H1 (cell line): ENCODE data around the gene AGAP1. TPM values are rescaled to one million over a fixed set of nuclear protein-coding genes. Genes with fewer than 3 reads are reported as not detected.

Experiments
- CTCF ChIA-PET: fragments of 300-600 bp; sonication (Branson Sonifier 250); formaldehyde crosslinking; loops from one replicate; lab custom pipeline; 2021; ENCODE audit not compliant: partially characterized antibody; lab: Charles Lee
- POLR2A ChIA-PET: fragments of 300-600 bp; sonication (Branson Sonifier 250); formaldehyde crosslinking; loops from one replicate; lab custom pipeline; 2021; ENCODE audit warnings: inconsistent platforms; ENCODE audit not compliant: partially characterized antibody; lab: Charles Lee
- DNase-seq, 2 experiments: peaks; one replicate each; pipeline versions ENCODE4 v3.0.0 to v3.0.0-alpha.2; 2010 to 2022; ENCODE audit warnings: low spot score in 2 of 2, low read depth in 1 of 2, mixed read lengths in 1 of 2
- FAIRE-seq: peaks from 2 replicates; lab custom pipeline; 2011; peaks lifted over from hg19 to GRCh38; lab: Jason Lieb, UNC
- H2AFZ ChIP-seq: 2 replicates; pipeline ENCODE4 v1.8.1; 2012; ENCODE audit warnings: low read length, inconsistent platforms
- H2AK5ac ChIP-seq: 2 replicates; pipeline ENCODE4 v1.6.1; 2013; ENCODE audit warnings: low read depth, low read length
- H2BK120ac ChIP-seq: replicated peaks from 2 replicates; pipeline ENCODE3; 2013; ENCODE audit warnings: low read depth, low read length, inconsistent platforms
- H2BK12ac ChIP-seq: 2 replicates; pipeline ENCODE4 v1.6.1; 2013; ENCODE audit warnings: low read depth, low read length
- H2BK15ac ChIP-seq: 2 replicates; pipeline ENCODE4 v1.6.1; 2013; ENCODE audit warnings: low read length
- H2BK20ac ChIP-seq: 2 replicates; pipeline ENCODE4 v1.6.1; 2013; ENCODE audit warnings: low read length
- H2BK5ac ChIP-seq: 2 replicates; pipeline ENCODE4 v1.6.1; 2013; ENCODE audit warnings: low read depth, low read length
- H3K14ac ChIP-seq: 2 replicates; pipeline ENCODE4 v1.6.1; 2013; ENCODE audit warnings: inconsistent platforms; ENCODE audit not compliant: insufficient read length
- H3K18ac ChIP-seq: 2 replicates; pipeline ENCODE4 v1.6.1; 2013; ENCODE audit warnings: low read length; ENCODE audit errors: extremely low read depth
- H3K23ac ChIP-seq: 2 replicates; pipeline ENCODE4 v1.6.1; 2013; ENCODE audit warnings: inconsistent platforms; ENCODE audit not compliant: insufficient read length
- H3K23me2 ChIP-seq: 2 replicates; pipeline ENCODE4 v1.6.1; 2013; ENCODE audit warnings: low read depth, low read length
- H3K27ac ChIP-seq: 2 replicates; pipeline ENCODE4 v1.6.1; 2011; ENCODE audit warnings: low read depth, low read length, inconsistent platforms
- H3K27me3 ChIP-seq, 4 experiments: replicated peaks in 1 of 4; 1 replicate in 1 of 4; 2 replicates in 3 of 4; pipeline versions ENCODE4 v1.6.1 to v1.8.1; 2011 to 2013; ENCODE audit warnings: low read length in 3 of 4, mild to moderate bottlenecking in 3 of 4, inconsistent platforms in 2 of 4, mixed read lengths in 2 of 4, moderate library complexity in 1 of 4; ENCODE audit not compliant: control insufficient read depth in 3 of 4, insufficient read depth in 3 of 4; ENCODE audit errors: extremely low read depth in 1 of 4
- H3K36me3 ChIP-seq, 4 experiments: 2 replicates each; pipeline versions ENCODE4 v1.6.1 to v1.8.1; 2011 to 2013; ENCODE audit warnings: mild to moderate bottlenecking in 4 of 4, low read length in 3 of 4, moderate library complexity in 2 of 4, control low read depth in 1 of 4, inconsistent platforms in 1 of 4; ENCODE audit not compliant: insufficient read depth in 4 of 4, control insufficient read depth in 2 of 4
- H3K4ac ChIP-seq: replicated peaks from 2 replicates; pipeline ENCODE3; 2013; ENCODE audit warnings: low read length, low read depth, mixed read lengths, inconsistent platforms; ENCODE audit not compliant: insufficient read length
- H3K4me1 ChIP-seq, 4 experiments: replicated peaks in 1 of 4; 1 replicate in 1 of 4; 2 replicates in 3 of 4; pipeline versions ENCODE4 v1.6.1 to v1.8.1; 2011 to 2013; ENCODE audit warnings: low read length in 3 of 4, inconsistent platforms in 2 of 4, mixed read lengths in 1 of 4; ENCODE audit not compliant: insufficient read depth in 4 of 4, control insufficient read depth in 3 of 4
- H3K4me2 ChIP-seq, 2 experiments: 2 replicates each; pipeline versions ENCODE4 v1.6.1 to v1.8.1; 2011 to 2013; ENCODE audit warnings: low read depth in 2 of 2, low read length in 2 of 2, control low read depth in 1 of 2, inconsistent platforms in 1 of 2, mild to moderate bottlenecking in 1 of 2; ENCODE audit not compliant: insufficient read depth in 1 of 2
- H3K4me3 ChIP-seq, 4 experiments: fragments of 200-600, 300-600 bp in 1 of 4; sonication (generic), shearing (Covaris generic), sonication (Bioruptor Twin) in 1 of 4; 2 replicates each; pipeline versions ENCODE4 v1.5.1 to v1.8.1; 2011 to 2016; ENCODE audit warnings: low read length in 4 of 4, low read depth in 3 of 4, control low read depth in 2 of 4, inconsistent platforms in 2 of 4, mild to moderate bottlenecking in 2 of 4, mixed read lengths in 1 of 4, moderate library complexity in 1 of 4; ENCODE audit not compliant: insufficient read depth in 2 of 4; ENCODE audit errors: extremely low read depth in 1 of 4
- H3K56ac ChIP-seq: replicated peaks from 2 replicates; pipeline ENCODE3; 2013; ENCODE audit warnings: low read depth, mild to moderate bottlenecking, mixed read lengths, low read length, inconsistent platforms; ENCODE audit not compliant: insufficient read length
- H3K79me1 ChIP-seq: 2 replicates; pipeline ENCODE4 v1.6.1; 2013; ENCODE audit warnings: low read depth, low read length, control low read depth
- H3K79me2 ChIP-seq, 2 experiments: 2 replicates each; pipeline versions ENCODE4 v1.6.1 to v1.8.1; 2012 to 2013; ENCODE audit warnings: low read length in 2 of 2, mild to moderate bottlenecking in 2 of 2, inconsistent platforms in 1 of 2; ENCODE audit not compliant: insufficient read depth in 2 of 2, control insufficient read depth in 1 of 2
- H3K9ac ChIP-seq, 4 experiments: replicated peaks in 1 of 4; 1 replicate in 1 of 4; 2 replicates in 3 of 4; pipeline versions ENCODE4 v1.6.1 to v1.8.1; 2011 to 2013; ENCODE audit warnings: low read depth in 3 of 4, low read length in 3 of 4, control low read depth in 2 of 4, mild to moderate bottlenecking in 2 of 4, moderate library complexity in 2 of 4, inconsistent platforms in 1 of 4; ENCODE audit errors: extremely low read depth in 1 of 4
- H3K9me3 ChIP-seq, 2 experiments: 2 replicates each; pipeline versions ENCODE4 v1.6.1 to v1.8.1; 2012 to 2013; ENCODE audit warnings: mild to moderate bottlenecking in 2 of 2, moderate library complexity in 2 of 2, control low read depth in 1 of 2, inconsistent platforms in 1 of 2, low read depth in 1 of 2, low read length in 1 of 2, mixed read lengths in 1 of 2; ENCODE audit not compliant: insufficient read depth in 2 of 2
- H4K20me1 ChIP-seq, 2 experiments: replicated peaks in 1 of 2; 2 replicates each; pipeline versions ENCODE3 to v1.8.1; 2011 to 2013; ENCODE audit warnings: inconsistent platforms in 2 of 2, low read length in 2 of 2, mild to moderate bottlenecking in 1 of 2; ENCODE audit not compliant: insufficient read depth in 2 of 2, control insufficient read depth in 1 of 2
- H4K5ac ChIP-seq: 2 replicates; pipeline ENCODE4 v1.6.1; 2013; ENCODE audit warnings: low read length, low read depth, mixed read lengths, inconsistent platforms; ENCODE audit not compliant: insufficient read length
- H4K8ac ChIP-seq: 2 replicates; pipeline ENCODE4 v1.8.0; 2013; ENCODE audit warnings: mild to moderate bottlenecking, moderate library complexity, low read length, inconsistent platforms; ENCODE audit not compliant: insufficient read depth; ENCODE audit errors: extremely low read depth
- H4K91ac ChIP-seq: replicated peaks from 2 replicates; pipeline ENCODE3; 2013; ENCODE audit warnings: low read length, mixed read lengths, inconsistent platforms; ENCODE audit not compliant: insufficient read length
- BCL11A ChIP-seq, 2 experiments: IDR thresholded peaks; one replicate each; pipeline ENCODE4 v1.6.1; 2011; ENCODE audit warnings: low read depth in 2 of 2, low read length in 2 of 2, mild to moderate bottlenecking in 2 of 2
- CEBPB ChIP-seq: IDR thresholded peaks from 2 replicates; pipeline ENCODE4 v1.6.1; 2012; ENCODE audit warnings: low read depth, low read length
- EGR1 ChIP-seq: IDR thresholded peaks from 2 replicates; pipeline ENCODE4 v1.6.1; 2011; ENCODE audit warnings: low read depth, low read length, borderline replicate concordance
- EZH2 ChIP-seq: fragments of 200-600 bp; sonication (generic); IDR thresholded peaks from 2 replicates; pipeline ENCODE4 v1.7.1; 2012; ENCODE audit warnings: low read depth, mild to moderate bottlenecking, moderate library complexity, low read length, inconsistent platforms; ENCODE audit not compliant: severe bottlenecking
- FOSL1 ChIP-seq: IDR thresholded peaks from 2 replicates; pipeline ENCODE4 v1.6.1; 2011; ENCODE audit warnings: mild to moderate bottlenecking, low read depth, low read length, moderate library complexity; ENCODE audit not compliant: insufficient read depth
- GTF2F1 ChIP-seq: IDR thresholded peaks from 2 replicates; pipeline ENCODE4 v1.6.1; 2012; ENCODE audit warnings: low read depth, low read length, improper control_type of control experiment, borderline replicate concordance
- KDM5A ChIP-seq: fragments of 200-600 bp; IDR thresholded peaks from 2 replicates; pipeline ENCODE4 v1.7.1; 2012; ENCODE audit warnings: mild to moderate bottlenecking, low read length, inconsistent platforms, mixed read lengths
- POU5F1 ChIP-seq: IDR thresholded peaks from 2 replicates; pipeline ENCODE4 v1.6.1; 2011; ENCODE audit warnings: low read depth, mild to moderate bottlenecking, low read length, moderate library complexity
- RAD21 ChIP-seq, 2 experiments: IDR thresholded peaks in 1 of 2; conservative IDR thresholded peaks in 1 of 2; 2 replicates each; pipeline ENCODE4 v1.6.1; 2011; ENCODE audit warnings: low read depth in 2 of 2, low read length in 2 of 2, improper control_type of control experiment in 1 of 2, inconsistent platforms in 1 of 2, mild to moderate bottlenecking in 1 of 2, moderate library complexity in 1 of 2
- RFX5 ChIP-seq: IDR thresholded peaks from 2 replicates; pipeline ENCODE4 v1.6.1; 2011; ENCODE audit warnings: low read depth, low read length, improper control_type of control experiment, borderline replicate concordance
- SIX5 ChIP-seq: IDR thresholded peaks from 2 replicates; pipeline ENCODE4 v1.6.1; 2011; ENCODE audit warnings: mild to moderate bottlenecking, low read depth, low read length
- SP2 ChIP-seq: IDR thresholded peaks from 2 replicates; pipeline ENCODE4 v1.6.1; 2012; ENCODE audit warnings: mild to moderate bottlenecking, low read length, inconsistent platforms
- TAF1 ChIP-seq: IDR thresholded peaks from 2 replicates; pipeline ENCODE4 v1.6.1; 2011; ENCODE audit warnings: mild to moderate bottlenecking, low read depth, low read length
- TCF12 ChIP-seq: IDR thresholded peaks from 2 replicates; pipeline ENCODE4 v1.6.1; 2011; ENCODE audit warnings: low read depth, mild to moderate bottlenecking, low read length
- TEAD4 ChIP-seq: IDR thresholded peaks from 2 replicates; pipeline ENCODE4 v1.6.1; 2012; ENCODE audit warnings: low read depth, low read length, inconsistent platforms, mixed read lengths
- WGBS, 2 experiments: shearing (Covaris generic) in 1 of 2; methylation state at CpG; one replicate each; pipeline versions ENCODE4 v1.1.6 to v1.1.7; 2013 to 2015; ENCODE audit warnings: low lambda C conversion rate in 2 of 2, mixed read lengths in 2 of 2, inconsistent platforms in 1 of 2, low coverage in 1 of 2, missing lambda C conversion rate in 1 of 2; ENCODE audit not compliant: insufficient replicate concordance in 2 of 2, insufficient coverage in 1 of 2, insufficient read length in 1 of 2; ENCODE audit errors: extremely low coverage in 1 of 2, missing lambda C conversion rate in 1 of 2; 5-methylcytosine and 5-hydroxymethylcytosine counted together
- polyA plus RNA-seq, 7 experiments: library from polyadenylated mRNA; depleted of rRNA in 3 of 7; stranded (reverse) in 5 of 7; unstranded in 2 of 7; fragments of >200 nt in 5 of 7; fragments of 200-250 nt in 2 of 7; gene quantifications; 1 replicate in 5 of 7; 2 replicates in 1 of 7; 4 replicates in 1 of 7; pipeline versions ENCODE4 v1.2.1 to v1.2.3, GENCODE V29; 2011 to 2013; ENCODE audit warnings: missing spikeins in 2 of 7, mixed read lengths in 2 of 7
- total RNA-seq: library from RNA; stranded (reverse); fragmentation: NEBNext Ultra II Directional; extraction: Animal tissue kit (Norgen Biotek cat#: 25700); gene quantifications from 2 replicates; pipeline ENCODE4 v1.2.1, GENCODE V29; 2021

The AGAP1 gene
- total and polyA plus RNA-seq, 2 of the 8 experiments (the other 6 are each of a cell fraction or from before 2014, with no cell fraction given) = 18.1 to 39.4 TPM

- no peak overlapping the region for H2BK20ac ChIP-seq
- no peaks in the 10 kb centered on the region for H3K27me3 ChIP-seq
- no peak overlapping the region for H2AK5ac ChIP-seq
- no peak overlapping the region for H3K4ac ChIP-seq
- no peak overlapping the region for H4K8ac ChIP-seq
- no peaks in the 10 kb centered on the region for H3K9me3 ChIP-seq
- H3K4me3 ChIP-seq = no peak overlapping the region
- no peak overlapping the region for H3K9ac ChIP-seq
- peaks cover 4 to 9% of the 10 kb centered on the region in 2 experiments for H4K20me1 ChIP-seq
- H2BK5ac ChIP-seq = no peak overlapping the region
- H4K5ac ChIP-seq = no peak overlapping the region
- no peak overlapping the region for H3K56ac ChIP-seq
- no peak overlapping the region for H3K4me2 ChIP-seq
- H3K27ac ChIP-seq = no peak overlapping the region
- H3K18ac ChIP-seq = no peak overlapping the region
- FAIRE-seq = no peak
- ChIA-PET POLR2A (no interaction called here), CTCF (interaction anchor here (0.8 to 2.5 kb wide), 8 partner anchors 10 to 131 kb away, joined by 3 to 11 read pairs (median 5); no protein-coding TSS in a partner anchor)
- H2AFZ ChIP-seq = no peak overlapping the region
- H2BK15ac ChIP-seq = no peak overlapping the region
- no peak overlapping the region for H3K14ac ChIP-seq
- no peaks in the 10 kb centered on the region for H3K23me2 ChIP-seq
- H2BK12ac ChIP-seq = no peak overlapping the region
- 91% methylated on average over 5 of the region's 5 CpGs; no CpG with 5 or more reads in 1 of the 2 experiments for WGBS, 2 experiments
- DNase-seq = no peak
- H3K79me2 ChIP-seq = no peaks in the 10 kb centered on the region; a peak in 2 of 4 replicates
- H3K23ac ChIP-seq = no peak overlapping the region
- no peaks in the 10 kb centered on the region for H3K36me3 ChIP-seq
- H3K4me1 ChIP-seq = peaks cover 0 to 2% (median 0%) of the 10 kb centered on the region in 4 experiments; a peak in 1 of 7 replicates
- H4K91ac ChIP-seq = no peak overlapping the region
- H3K79me1 ChIP-seq = peaks cover 4% of the 10 kb centered on the region; the same call in 1 of the 2 replicates
- no peak overlapping the region for H2BK120ac ChIP-seq
- TF ChIP-seq GTF2F1 (no peak), POU5F1 (no peak), TCF12 (no peak), EGR1 (no peak), EZH2 (no peak), FOSL1 (no peak), SIX5 (no peak), RFX5 (no peak), BCL11A (IDR thresholded peaks at IDR 0.05; ENCODE audit: low read depth in 2 of 2, low read length in 2 of 2) (no peak), CEBPB (no peak), TEAD4 (no peak), SP2 (no peak), KDM5A (no peak), RAD21 (IDR thresholded peaks at IDR 0.05 in 1 of 2, conservative IDR thresholded peaks at IDR 0.05 in 1 of 2; ENCODE audit: low read depth in 2 of 2, low read length in 2 of 2) (no peak), TAF1 (no peak)
Observed at GRCh38 chr2:235726554-235726953, 232.7 kb downstream of the AGAP1 start.
